Esophagus squamous epithelium (tissue), 5 donors: ENCODE results near the gene DPH6. TPM values are rescaled to one million over a fixed set of nuclear protein-coding genes. Genes with fewer than 3 reads are reported as not detected.
"Not testable (repeated sequence)": the region's sequence is repeated elsewhere in the genome, so short reads cannot be mapped to it uniquely, and the experiment has no call there.

ENCODE experiments used
- DNase-seq: peaks from one replicate; lab custom pipeline; 2025; lab: John Stamatoyannopoulos, UW
- H3K27ac ChIP-seq, 4 donors: fragments of 200-600 bp; sonication (generic); one replicate each; pipeline ENCODE4 v1.5.1; 2016 to 2019; ENCODE audit warnings: mild to moderate bottlenecking in 1 of 4
- H3K27me3 ChIP-seq, 4 donors: fragments of 200-600 bp; sonication (generic); 1 replicate in 3 of 4; 2 replicates in 1 of 4; pipeline versions ENCODE4 v1.5.1 to v1.6.0; 2017 to 2021; ENCODE audit warnings: antibody characterized with exemption in 1 of 4
- H3K36me3 ChIP-seq, 3 donors: fragments of 200-600 bp; sonication (generic); one replicate each; pipeline ENCODE4 v1.5.1; 2016 to 2019
- H3K4me1 ChIP-seq, 3 donors: fragments of 200-600 bp; sonication (generic); one replicate each; pipeline ENCODE4 v1.5.1; 2017 to 2019
- H3K4me3 ChIP-seq, 4 donors: fragments of 200-600 bp; sonication (generic); 1 replicate in 3 of 4; 2 replicates in 1 of 4; pipeline ENCODE4 v1.5.1; 2016 to 2019; ENCODE audit warnings: mild to moderate bottlenecking in 2 of 4, moderate library complexity in 1 of 4
- H3K9me3 ChIP-seq, 3 donors: fragments of 200-600 bp; sonication (generic); one replicate each; pipeline ENCODE4 v1.5.1; 2016 to 2019
- POLR2A ChIP-seq, 4 donors: fragments of 450-650 bp; IDR thresholded peaks; one replicate each; pipeline ENCODE4 v1.6.1; 2017; ENCODE audit warnings: antibody characterized with exemption in 4 of 4, mild to moderate bottlenecking in 4 of 4, moderate library complexity in 3 of 4
- WGBS, 2 donors: methylation state at CpG; one replicate each; pipeline ENCODE4 v1.1.5; 2018; 5-methylcytosine and 5-hydroxymethylcytosine counted together
- intact Hi-C: fragments of 100-400 bp; cut with DNase I; formaldehyde crosslinking; loops from one replicate; pipeline ENCODE4 v1.15.0; 2022
- total RNA-seq, 4 donors: library from RNA; depleted of rRNA; stranded (reverse); fragments of >200 nt; gene quantifications; one replicate each; pipeline ENCODE4 v1.1.0, GENCODE V29; 2016
- TF ChIP-seq, protein P1 (sequence below), 6 experiments: fragments of 450-650 bp in 4 of 6; fragments of 200-600 bp in 2 of 6; sonication (generic) in 2 of 6; IDR thresholded peaks; one replicate each; pipeline ENCODE4 v1.5.1; 2016 to 2019; ENCODE audit warnings: antibody characterized with exemption in 6 of 6, mild to moderate bottlenecking in 4 of 6, moderate library complexity in 4 of 6
- donor health status: DM: yes; HTN: yes; CAD: no.

Gene DPH6
- total RNA-seq, 4 donors from 2014 or later: 8.8 to 21.4 (median 11.2) TPM

DNA sequence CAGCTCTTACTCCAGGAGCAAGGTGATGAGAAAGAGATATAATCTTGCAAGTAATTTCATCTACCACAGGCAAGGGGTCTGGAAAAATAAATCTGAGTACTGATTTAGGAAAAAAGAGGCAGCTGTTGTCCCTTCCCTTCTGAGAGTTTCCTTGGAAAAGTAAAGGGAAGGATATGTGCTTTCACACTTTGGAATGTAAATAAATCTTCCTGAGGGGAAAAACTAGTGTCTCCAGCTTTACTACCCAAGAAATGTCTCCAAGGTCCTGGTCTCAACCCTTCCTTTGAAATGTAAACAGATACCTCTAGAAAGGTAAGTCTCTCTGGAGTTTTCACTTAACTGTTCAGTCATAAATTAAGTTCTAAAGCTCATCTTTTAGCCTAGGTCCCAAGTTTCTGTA, 102.6 kb downstream of the DPH6 start:
- Histone ChIP-seq H3K4me1 (no peaks in the 10 kb centered on the region), H3K9me3 (no peaks in the 10 kb centered on the region), H3K27ac (no peak overlapping the region), H3K36me3 (no peaks in the 10 kb centered on the region), H3K4me3 (no peak overlapping the region), H3K27me3 (no peaks in the 10 kb centered on the region)
- no peak for DNase-seq
- intact Hi-C loops: loop anchor here (10.0 kb wide), 1 partner anchor 149 kb away; no protein-coding TSS in a partner anchor
- TF ChIP-seq, protein P1, sequence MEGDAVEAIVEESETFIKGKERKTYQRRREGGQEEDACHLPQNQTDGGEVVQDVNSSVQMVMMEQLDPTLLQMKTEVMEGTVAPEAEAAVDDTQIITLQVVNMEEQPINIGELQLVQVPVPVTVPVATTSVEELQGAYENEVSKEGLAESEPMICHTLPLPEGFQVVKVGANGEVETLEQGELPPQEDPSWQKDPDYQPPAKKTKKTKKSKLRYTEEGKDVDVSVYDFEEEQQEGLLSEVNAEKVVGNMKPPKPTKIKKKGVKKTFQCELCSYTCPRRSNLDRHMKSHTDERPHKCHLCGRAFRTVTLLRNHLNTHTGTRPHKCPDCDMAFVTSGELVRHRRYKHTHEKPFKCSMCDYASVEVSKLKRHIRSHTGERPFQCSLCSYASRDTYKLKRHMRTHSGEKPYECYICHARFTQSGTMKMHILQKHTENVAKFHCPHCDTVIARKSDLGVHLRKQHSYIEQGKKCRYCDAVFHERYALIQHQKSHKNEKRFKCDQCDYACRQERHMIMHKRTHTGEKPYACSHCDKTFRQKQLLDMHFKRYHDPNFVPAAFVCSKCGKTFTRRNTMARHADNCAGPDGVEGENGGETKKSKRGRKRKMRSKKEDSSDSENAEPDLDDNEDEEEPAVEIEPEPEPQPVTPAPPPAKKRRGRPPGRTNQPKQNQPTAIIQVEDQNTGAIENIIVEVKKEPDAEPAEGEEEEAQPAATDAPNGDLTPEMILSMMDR (IDR thresholded peaks at IDR 0.05): no peak
- TF ChIP-seq POLR2A (IDR thresholded peaks at IDR 0.05): no peak

DNA sequence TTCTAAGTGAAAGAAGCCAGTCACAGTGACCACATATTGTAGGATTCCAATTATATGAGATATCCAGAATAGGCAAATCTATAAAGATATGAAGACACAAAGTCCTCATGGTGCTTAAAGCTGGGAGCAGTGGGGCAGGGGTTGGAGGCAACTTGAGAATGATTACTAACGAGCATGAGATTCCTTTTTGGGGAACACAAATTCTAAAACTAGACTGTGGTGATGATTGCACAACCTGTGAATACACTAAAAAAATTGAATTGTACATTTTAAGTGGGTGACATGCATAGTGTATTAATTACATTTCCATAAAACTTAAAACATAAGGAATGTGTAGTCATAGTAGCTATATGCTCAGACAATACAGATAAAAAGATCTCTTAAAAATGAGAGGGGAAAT, 103.2 kb downstream of the DPH6 start:
- peaks cover 0 to 6% (median 0%) of the 10 kb centered on the region in 3 donors for H3K36me3 ChIP-seq
- H3K4me1 ChIP-seq: no peaks in the 10 kb centered on the region
- H3K4me3 ChIP-seq: no peak overlapping the region
- DNase-seq: no peak
- TF ChIP-seq, protein P1 (IDR thresholded peaks at IDR 0.05): no peak
- TF ChIP-seq POLR2A (IDR thresholded peaks at IDR 0.05): no peak
- H3K27ac ChIP-seq: no peak overlapping the region
- H3K9me3 ChIP-seq: no peaks in the 10 kb centered on the region
- 62 to 85% methylated on average over 1 of the region's 1 CpG for WGBS, 2 donors
- no peaks in the 10 kb centered on the region for H3K27me3 ChIP-seq
- intact Hi-C loops: loop anchor here (10.0 kb wide), 1 partner anchor 148 kb away; no protein-coding TSS in a partner anchor

DNA sequence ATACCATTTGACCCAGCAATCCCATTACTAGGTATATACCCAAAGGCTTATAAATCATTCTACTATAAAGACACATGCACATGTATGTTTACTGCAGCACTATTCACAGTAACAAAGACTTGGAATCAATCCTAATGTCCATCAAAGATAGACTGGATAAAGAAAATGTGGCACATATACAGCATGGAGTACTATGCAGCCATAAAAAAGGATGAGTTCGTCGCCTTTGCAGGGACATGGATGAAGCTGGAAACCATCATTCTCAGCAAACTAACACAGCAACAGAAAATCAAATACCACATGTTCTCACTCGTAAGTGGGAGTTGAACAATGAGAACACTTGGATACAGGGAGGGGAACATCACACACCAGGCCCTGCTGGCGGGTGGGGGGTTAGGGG, 104.7 kb downstream of the DPH6 start:
- not testable (repeated sequence) for H3K36me3 ChIP-seq, DNase-seq, H3K27ac ChIP-seq, H3K4me3 ChIP-seq, H3K27me3 ChIP-seq, H3K4me1 ChIP-seq, H3K9me3 ChIP-seq
- intact Hi-C loops: loop anchor here (10.0 kb wide), 1 partner anchor 146 kb away; no protein-coding TSS in a partner anchor
- WGBS, 2 donors: 91 to 98% methylated on average over 4 of the region's 4 CpGs

DNA sequence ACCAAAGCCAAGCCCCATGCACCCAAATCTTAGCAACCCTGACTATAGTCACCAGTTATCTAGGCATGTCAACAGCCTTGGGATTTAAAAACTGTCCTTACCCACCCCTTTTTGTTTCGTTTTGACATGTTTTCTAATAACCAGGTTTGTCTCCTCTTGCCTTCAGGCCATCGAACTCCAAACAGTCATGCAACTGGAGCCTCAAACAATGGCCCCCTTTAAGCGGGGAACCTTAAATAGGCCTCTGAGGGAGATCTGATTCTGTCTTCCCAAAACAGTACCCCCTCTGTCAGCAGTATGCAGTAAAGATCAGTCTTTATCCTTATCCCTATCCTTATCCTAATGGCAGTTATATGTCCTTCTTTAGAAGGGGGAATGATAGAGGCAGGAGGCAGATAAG, 105.7 kb downstream of the DPH6 start:
- no peak for TF ChIP-seq POLR2A (IDR thresholded peaks at IDR 0.05)
- TF ChIP-seq, protein P1 (IDR thresholded peaks at IDR 0.05): no peak
- DNase-seq: no peak
- Histone ChIP-seq H3K9me3 (no peaks in the 10 kb centered on the region), H3K36me3 (peaks cover 0 to 14% (median 0%) of the 10 kb centered on the region in 3 donors), H3K27me3 (no peaks in the 10 kb centered on the region), H3K27ac (no peak overlapping the region), H3K4me1 (no peaks in the 10 kb centered on the region), H3K4me3 (no peak overlapping the region)
- WGBS, 2 donors: 72 to 77% methylated on average over 3 of the region's 3 CpGs
- intact Hi-C loops: loop anchor here (10.0 kb wide), 1 partner anchor 145 kb away; no protein-coding TSS in a partner anchor

DNA sequence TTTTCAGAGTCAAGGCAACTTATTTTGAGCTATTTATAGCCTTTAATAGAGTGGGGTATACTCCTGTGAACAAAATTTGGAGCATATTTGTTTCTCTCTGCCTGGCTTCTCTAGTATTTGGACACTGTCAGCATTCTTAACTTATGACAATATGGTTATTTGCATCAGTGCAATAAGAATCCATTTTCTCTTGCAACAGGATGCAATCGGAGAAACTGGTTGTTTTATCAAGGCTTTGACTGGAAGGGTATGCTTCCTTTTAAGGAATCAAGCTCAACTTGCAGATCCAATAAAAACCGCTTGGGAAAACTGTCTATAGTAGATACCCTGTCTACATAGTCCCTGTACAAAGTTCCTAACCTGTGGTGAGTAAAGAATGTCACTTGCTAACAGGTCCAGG, 106.7 kb downstream of the DPH6 start:
- Histone ChIP-seq H3K36me3 (peaks cover 0 to 15% (median 0%) of the 10 kb centered on the region in 3 donors), H3K4me1 (no peaks in the 10 kb centered on the region), H3K4me3 (no peak overlapping the region), H3K9me3 (no peaks in the 10 kb centered on the region), H3K27me3 (no peaks in the 10 kb centered on the region), H3K27ac (no peak overlapping the region)
- 81 to 90% methylated on average over 2 of the region's 2 CpGs for WGBS, 2 donors
- no peak for DNase-seq
- TF ChIP-seq POLR2A (IDR thresholded peaks at IDR 0.05): no peak
- TF ChIP-seq, protein P1 (IDR thresholded peaks at IDR 0.05): no peak
- intact Hi-C loops: no loop called here

DNA sequence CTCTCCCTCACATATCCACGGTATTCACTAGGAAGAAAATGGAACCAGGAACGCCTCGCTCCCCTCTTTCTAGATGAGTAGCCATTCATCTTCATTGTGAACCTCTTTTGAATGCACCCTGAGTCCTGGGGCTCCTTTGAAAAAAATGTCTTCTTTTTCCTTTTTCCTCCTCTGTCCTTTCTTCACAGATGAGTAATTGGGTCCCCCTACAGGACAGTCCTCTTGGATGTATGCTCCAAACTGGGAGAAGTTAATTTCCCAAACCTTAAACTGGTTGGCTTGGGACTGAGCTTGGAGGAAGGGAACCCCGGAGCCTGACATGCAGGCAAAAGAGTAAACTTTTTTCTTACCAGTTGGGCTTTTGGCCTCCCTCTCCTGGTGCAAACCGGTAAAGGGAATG, 108.8 kb downstream of the DPH6 start:
- H3K9me3 ChIP-seq: no peaks in the 10 kb centered on the region
- TF ChIP-seq, protein P1 (IDR thresholded peaks at IDR 0.05): no peak
- TF ChIP-seq POLR2A (IDR thresholded peaks at IDR 0.05): no peak
- intact Hi-C loops: no loop called here
- H3K36me3 ChIP-seq: peaks cover 0 to 15% (median 0%) of the 10 kb centered on the region in 3 donors
- 80 to 94% methylated on average over 4 to 5 of the region's 5 CpGs for WGBS, 2 donors
- no peak for DNase-seq
- H3K4me1 ChIP-seq: no peaks in the 10 kb centered on the region
- no peak overlapping the region for H3K4me3 ChIP-seq
- no peak overlapping the region for H3K27ac ChIP-seq
- H3K27me3 ChIP-seq: no peaks in the 10 kb centered on the region
